ENCODE data around the gene METTL25B. TPM values are rescaled to one million over a fixed set of nuclear protein-coding genes. Genes with fewer than 3 reads are reported as not detected.

The METTL25B gene
- total RNA-seq, 1 experiment from 2014 or later: 32.1 TPM

DNA sequence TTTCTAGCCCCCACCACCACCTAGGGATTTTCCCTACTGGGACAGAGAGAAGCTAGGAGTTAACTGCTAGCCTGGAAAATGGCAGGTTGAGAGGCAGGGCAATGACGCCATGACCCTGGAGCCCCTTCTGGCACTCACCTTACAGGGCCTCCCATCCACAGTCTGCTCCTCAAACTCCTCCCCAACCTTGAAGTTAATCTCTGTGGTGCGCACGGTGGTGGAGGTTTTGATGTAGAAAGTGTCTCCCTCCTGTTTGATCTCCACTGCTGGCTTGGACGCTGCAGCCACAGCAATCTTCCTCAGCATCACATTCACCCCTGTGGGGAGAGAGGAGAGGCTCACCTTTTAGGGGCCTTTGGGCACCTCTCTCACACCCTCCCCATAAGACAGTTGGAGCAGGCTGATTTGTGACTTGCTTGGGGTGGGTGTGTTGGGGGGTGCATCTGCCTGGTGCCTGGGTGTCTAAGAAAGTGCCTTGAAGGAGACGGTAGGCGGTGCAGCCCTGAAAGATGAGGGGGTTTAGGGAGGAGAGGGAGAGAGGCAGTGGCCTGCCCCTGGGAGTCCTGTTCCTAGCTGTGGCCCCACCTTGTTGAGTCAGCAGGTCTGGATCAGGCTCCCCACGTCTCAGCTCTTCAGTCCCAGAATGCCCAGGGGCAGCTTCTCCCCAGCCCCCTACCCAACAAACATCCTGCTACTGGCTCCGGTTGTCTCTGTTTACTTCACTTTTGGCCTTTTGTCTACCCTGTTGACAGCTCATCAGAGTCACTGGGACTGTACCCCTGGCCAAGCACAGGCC lies 27.3 kb upstream of the METTL25B start:
- no peak for DNase-seq (ENCODE audit: extremely low read depth, low read depth)

DNA sequence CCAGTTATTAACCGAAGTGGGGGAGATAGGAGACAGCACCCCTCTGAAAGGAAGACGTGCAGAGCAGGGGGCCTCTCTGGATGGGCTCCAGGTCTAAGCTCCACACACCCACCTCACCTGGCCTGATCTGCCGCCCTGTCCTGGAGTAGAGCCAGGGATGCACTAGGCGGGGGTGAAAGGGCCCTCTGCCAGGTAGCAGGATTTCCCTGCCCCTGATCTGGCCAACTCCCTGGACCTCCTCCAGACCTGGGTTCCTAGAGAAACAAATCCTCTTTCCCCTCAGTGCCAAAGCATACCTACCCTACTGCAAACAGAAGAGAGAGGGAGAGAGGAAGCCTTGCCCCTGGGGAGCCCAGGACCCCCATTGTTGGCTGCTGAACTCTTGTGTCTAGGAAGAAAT lies 24.9 kb upstream of the METTL25B start:
- DNase-seq (ENCODE audit: extremely low read depth, low read depth): no peak

DNA sequence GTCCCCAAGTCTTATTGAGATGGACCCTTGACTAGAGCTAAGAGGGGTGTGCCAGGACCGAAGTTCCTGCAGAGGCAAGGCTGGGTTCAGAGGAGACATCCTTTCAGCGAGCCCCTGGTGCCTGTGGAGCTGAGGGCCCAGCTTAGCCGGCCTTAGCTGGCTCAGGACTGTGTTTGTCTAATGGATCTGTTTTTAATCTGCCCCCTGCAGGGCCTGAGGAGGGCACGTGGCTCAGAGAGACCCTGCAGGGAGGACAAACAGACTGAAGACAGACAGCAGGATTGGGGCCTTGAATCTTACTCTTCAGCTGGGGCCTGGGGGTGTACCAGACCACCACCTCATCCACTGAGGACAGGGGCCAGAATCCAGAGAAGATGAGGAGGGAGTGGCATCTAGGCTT lies 24.5 kb upstream of the METTL25B start:
- DNase-seq (ENCODE audit: extremely low read depth, low read depth): no peak

DNA sequence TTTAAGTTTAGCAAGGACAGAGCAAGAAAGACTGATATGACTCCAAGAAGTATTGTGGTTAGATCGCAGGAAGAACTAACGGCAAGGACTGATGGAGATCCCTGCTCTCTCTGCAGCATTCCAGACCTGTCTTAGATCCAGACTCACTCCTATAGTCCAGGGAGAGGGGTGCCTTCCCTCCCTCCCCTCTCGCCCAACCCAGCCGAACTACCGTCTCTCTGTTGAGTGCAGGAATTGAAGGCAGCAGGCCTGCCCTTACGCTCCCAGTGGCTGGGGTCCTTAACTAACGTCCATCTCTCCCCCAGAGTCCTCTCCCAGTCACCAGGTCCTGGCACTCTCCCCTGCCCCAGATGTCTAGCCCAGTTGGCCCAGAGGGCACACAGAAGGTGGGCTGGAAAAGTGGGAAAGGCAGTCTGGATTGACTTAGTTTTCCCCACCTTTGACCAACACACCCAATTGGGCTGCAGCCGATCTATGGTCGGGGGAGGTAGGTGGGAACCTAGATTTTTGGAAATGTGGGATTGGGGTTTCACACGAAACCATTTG lies 24.0 kb upstream of the METTL25B start:
- DNase-seq (ENCODE audit: extremely low read depth, low read depth): no peak

- peak; percentile 36 for DNase-seq (ENCODE audit: extremely low read depth, low read depth)
These were observed 23.3 kb upstream of the METTL25B start for GRCh38 chr1:156704930-156705320.

DNA sequence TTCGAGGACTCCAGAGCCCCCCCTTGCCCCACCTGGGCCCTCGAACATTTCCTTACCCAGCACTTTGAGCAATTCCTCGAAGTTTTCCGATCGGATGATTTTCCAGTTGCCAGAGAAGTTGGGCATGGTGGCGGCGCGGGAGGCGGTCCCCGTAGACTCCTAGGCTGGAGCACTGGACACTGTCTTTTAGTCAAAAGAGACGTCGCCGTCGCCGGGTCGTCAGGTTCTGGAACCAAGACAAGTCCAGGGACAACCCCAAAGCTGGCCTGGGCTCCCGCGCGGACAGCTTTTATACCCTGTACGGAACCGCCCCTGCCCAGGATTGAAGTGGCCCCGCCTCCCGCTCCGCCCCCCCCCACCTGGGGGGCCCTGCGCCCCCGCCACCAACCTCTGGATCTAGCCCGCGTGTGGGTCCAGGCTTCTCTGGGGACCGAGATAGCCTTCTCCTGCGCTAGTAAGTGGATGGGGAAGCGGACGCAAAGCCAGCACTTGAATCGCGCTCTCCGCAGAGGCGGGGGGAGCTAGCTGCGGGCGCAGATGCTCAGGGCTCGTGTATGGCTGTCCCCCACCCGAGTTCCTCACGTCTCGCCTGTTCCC lies 22.9 kb upstream of the METTL25B start, which contains the start of gene CRABP2:
Gene CRABP2 (minus strand): TSS at position 263 of the 597 bp plus-strand sequence. CDS start 137 bp downstream, at position 126.
- no peak for DNase-seq (ENCODE audit: extremely low read depth, low read depth)

GRCh38 chr1:156705918-156706656 lies 22.2 kb upstream of the METTL25B start:
- peak; percentile 35 for DNase-seq (ENCODE audit: extremely low read depth, low read depth)

DNA sequence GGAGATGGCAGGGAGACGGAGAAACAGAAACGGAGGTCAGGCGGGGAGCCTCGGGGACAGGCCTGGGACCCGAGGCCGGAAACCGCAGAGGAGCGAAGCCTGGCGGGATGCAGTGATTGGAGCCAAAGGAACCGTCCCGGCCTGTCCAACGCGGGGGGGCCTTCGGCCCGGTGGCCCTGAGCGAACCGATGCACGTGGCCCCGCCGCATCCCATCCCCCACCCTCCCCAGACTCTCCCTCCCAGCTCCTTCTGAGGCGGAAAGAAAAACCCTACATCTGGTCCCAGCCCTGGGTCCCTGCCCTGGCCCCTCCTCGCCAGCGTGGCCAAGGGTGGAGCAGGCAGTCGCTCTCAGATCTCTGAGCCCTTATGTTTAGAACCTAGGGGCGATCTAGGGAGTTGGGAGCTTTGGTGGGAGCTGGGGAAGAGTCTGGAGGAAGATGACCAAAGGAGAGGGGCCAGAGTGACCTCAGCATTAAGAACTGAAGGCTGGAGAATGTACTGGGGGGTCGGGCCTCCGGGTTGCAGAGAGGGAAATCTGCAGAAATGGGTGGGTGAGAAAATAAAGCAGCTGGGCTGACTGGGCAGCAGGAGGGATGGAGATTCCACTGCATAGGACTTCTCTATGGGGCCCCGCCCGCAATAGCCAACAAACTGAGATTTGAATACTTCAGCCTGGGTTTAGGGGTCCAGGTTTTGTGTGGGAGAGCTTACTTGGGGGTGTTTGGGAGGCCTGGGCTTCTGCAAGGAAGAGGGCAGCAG lies 21.4 kb upstream of the METTL25B start:
- DNase-seq (ENCODE audit: extremely low read depth, low read depth): no peak

- no peak for DNase-seq (ENCODE audit: extremely low read depth, low read depth)
These were observed 20.7 kb upstream of the METTL25B start for GRCh38 chr1:156707417-156708217.

DNA sequence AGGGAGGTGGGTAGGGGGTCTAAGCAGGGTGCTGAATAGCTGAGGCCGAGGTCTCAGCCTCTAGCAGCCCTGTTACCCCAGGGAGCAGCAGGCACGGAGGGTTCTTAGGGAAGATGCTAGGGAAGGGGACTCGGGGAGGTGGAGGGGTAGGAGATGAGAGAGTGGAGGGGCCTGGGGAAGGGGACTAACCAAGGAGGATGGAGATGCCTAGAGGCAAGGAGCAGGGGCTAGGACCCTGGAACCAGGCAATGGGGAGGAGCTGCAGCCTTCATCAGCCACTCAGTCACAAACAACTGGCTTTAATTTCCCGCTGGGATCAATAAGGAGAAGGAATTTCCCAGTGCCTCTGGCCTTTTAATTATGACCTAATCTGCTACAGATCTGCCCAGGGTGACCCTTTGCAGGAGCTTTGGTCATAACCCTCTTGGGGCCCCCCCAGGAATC lies 20.0 kb upstream of the METTL25B start:
- DNase-seq (ENCODE audit: extremely low read depth, low read depth): no peak

- no peak for DNase-seq (ENCODE audit: extremely low read depth, low read depth)
These were observed 19.2 kb upstream of the METTL25B start for GRCh38 chr1:156709031-156709430.

DNA sequence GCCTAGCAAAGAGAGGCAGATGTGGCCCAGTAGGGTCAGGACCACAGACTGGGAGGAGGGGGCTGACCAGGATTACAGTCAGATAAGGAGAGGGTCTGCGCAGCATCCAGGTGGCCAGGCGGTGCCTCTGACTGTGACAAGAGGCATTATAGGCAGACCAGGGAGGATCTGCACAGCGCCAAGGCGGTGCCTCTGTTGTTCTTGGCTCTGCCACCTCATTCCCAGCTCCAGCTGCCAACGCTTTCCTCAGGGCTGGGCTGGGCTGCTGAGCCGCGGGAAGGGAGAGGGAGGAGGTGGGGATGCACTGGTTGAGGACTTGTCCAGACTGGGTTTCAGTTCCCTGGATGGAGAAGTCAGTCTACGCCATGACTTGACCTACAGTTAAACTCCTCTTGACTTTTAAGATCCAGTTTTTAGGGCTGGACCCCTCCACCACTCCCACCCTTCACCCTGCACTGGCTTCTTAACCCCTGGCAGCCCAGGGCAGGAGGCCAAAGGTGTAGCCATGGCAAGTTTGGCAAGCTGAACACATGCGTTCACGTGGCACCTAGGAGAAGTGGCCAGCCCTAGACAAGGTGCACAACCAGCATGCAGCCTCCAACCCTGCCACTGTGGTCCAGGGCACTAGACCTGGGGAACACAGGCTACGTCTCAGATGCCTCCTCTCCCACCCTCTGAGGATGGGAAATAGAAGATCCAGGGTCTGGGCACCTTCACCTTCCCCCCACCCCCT lies 18.3 kb upstream of the METTL25B start:
- peak; percentile 76 for DNase-seq (ENCODE audit: extremely low read depth, low read depth)

- no peak for DNase-seq (ENCODE audit: extremely low read depth, low read depth)
These were observed 17.1 kb upstream of the METTL25B start for GRCh38 chr1:156711011-156711817.

DNA sequence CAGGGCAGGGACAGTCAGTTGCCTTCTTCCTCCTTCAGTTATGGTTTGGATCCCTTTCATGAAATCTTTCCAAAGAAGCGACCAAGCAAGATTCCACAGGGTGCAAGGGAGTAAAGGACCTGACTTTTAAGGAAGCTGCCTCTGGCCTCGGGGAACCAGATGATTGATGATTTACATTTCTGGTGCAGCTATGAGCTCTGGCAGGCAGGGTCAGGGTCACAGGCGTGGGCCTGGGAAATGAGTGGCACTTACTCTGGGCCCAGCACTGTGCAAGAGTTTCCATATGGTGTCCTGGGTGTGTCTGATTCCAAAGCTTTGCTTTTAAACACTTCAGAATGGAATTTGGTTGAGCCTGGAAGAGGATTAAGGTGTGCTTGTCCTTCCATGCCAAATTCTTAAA lies 15.6 kb upstream of the METTL25B start:
- no peak for DNase-seq (ENCODE audit: extremely low read depth, low read depth)

- no peak for DNase-seq (ENCODE audit: extremely low read depth, low read depth)
These were observed 13.4 kb upstream of the METTL25B start for GRCh38 chr1:156714830-156715229.

GRCh38 chr1:156717351-156717750 lies 10.9 kb upstream of the METTL25B start:
- no peak for DNase-seq (ENCODE audit: extremely low read depth, low read depth)

GRCh38 chr1:156721131-156721530 lies 7.1 kb upstream of the METTL25B start:
- no peak for DNase-seq (ENCODE audit: extremely low read depth, low read depth)

DNA sequence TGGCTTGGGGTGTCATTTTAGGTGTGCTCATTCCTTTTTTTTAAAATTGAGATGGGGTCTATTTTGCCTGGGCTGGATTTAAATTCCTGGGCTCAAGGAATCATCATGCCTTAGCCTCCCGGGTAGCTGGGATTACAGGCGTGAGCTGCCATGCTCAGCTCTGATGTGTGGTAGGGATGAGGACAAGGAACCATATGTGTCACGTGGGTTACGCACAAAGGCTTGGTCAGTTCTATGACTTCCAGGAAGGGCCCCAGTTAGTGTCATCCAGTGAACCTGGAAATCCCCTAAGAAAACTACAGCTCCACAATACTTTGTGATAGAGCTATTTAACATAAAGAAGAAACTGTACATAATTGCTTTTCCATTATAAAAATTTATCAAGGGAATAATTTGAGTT lies 6.7 kb upstream of the METTL25B start:
- no peak for DNase-seq (ENCODE audit: extremely low read depth, low read depth)

Measured in NCI-H460 (cell line).